Fibroblast of lung (primary cell): ENCODE results near the gene RAP1GAP2. TPM values are rescaled to one million over a fixed set of nuclear protein-coding genes. Genes with fewer than 3 reads are reported as not detected.

Experiments
- DNase-seq, 2 donors: peaks; one replicate each; pipeline versions ENCODE4 v3.0.0 to v3.0.0-alpha.2; 2010; ENCODE audit warnings: low read depth in 2 of 2
- H2AFZ ChIP-seq: 2 replicates; pipeline ENCODE4 v1.5.1; 2012; ENCODE audit warnings: low read length, control low read depth, inconsistent platforms
- H3K27ac ChIP-seq: 2 replicates; pipeline ENCODE4 v1.5.1; 2011; ENCODE audit warnings: low read length, control low read depth; ENCODE audit not compliant: insufficient read depth
- H3K27me3 ChIP-seq: 2 replicates; pipeline ENCODE4 v1.5.1; 2011; ENCODE audit warnings: mild to moderate bottlenecking, low read length; ENCODE audit not compliant: control insufficient read depth, insufficient read depth
- H3K36me3 ChIP-seq: 2 replicates; pipeline ENCODE4 v1.5.1; 2011; ENCODE audit warnings: low read length; ENCODE audit not compliant: control insufficient read depth, insufficient read depth
- H3K4me1 ChIP-seq: 2 replicates; pipeline ENCODE4 v1.5.1; 2011; ENCODE audit warnings: low read length; ENCODE audit not compliant: control insufficient read depth, insufficient read depth; ENCODE audit errors: extremely low read depth
- H3K4me2 ChIP-seq: 2 replicates; pipeline ENCODE4 v1.5.1; 2011; ENCODE audit warnings: low read length, control low read depth; ENCODE audit not compliant: insufficient read depth; ENCODE audit errors: extremely low read depth
- H3K4me3 ChIP-seq, 4 experiments: fragments of 200-600 bp in 1 of 4; sonication (generic) in 1 of 4; replicated peaks in 1 of 4; 2 replicates each; pipeline ENCODE4 v1.5.1; 2011 to 2016; ENCODE audit warnings: low read length in 4 of 4, low read depth in 3 of 4, mild to moderate bottlenecking in 3 of 4, control low read depth in 2 of 4, inconsistent platforms in 1 of 4, mixed read lengths in 1 of 4; ENCODE audit not compliant: insufficient read depth in 1 of 4; ENCODE audit errors: control extremely low read depth in 1 of 4
- H3K79me2 ChIP-seq: 2 replicates; pipeline ENCODE4 v1.5.1; 2012; ENCODE audit warnings: mild to moderate bottlenecking, low read length, inconsistent platforms; ENCODE audit not compliant: control insufficient read depth, insufficient read depth
- H3K9ac ChIP-seq: 2 replicates; pipeline ENCODE4 v1.5.1; 2011; ENCODE audit warnings: mild to moderate bottlenecking, low read length, control low read depth; ENCODE audit not compliant: insufficient read depth
- H3K9me3 ChIP-seq: 2 replicates; pipeline ENCODE4 v1.5.1; 2012; ENCODE audit warnings: low read depth, low read length; ENCODE audit not compliant: control insufficient read depth, insufficient read depth
- H4K20me1 ChIP-seq: 2 replicates; pipeline ENCODE4 v1.5.1; 2011; ENCODE audit warnings: low read length; ENCODE audit not compliant: control insufficient read depth, insufficient read depth; ENCODE audit errors: extremely low read depth
- EZH2 ChIP-seq: IDR thresholded peaks from 2 replicates; pipeline ENCODE4 v1.5.1; 2012; ENCODE audit warnings: low read length, control low read depth, mild to moderate bottlenecking; ENCODE audit errors: missing control alignments
- polyA plus RNA-seq, 2 donors: library from polyadenylated mRNA; depleted of rRNA in 1 of 2; stranded (reverse) in 1 of 2; unstranded in 1 of 2; fragments of >200 nt; gene quantifications; 2 replicates each; pipeline ENCODE4 v1.2.1, GENCODE V29; 2011 to 2012; ENCODE audit warnings: missing spikeins in 1 of 2
- total RNA-seq: library from RNA; depleted of rRNA; stranded (reverse); fragments of >200 nt; gene quantifications from 2 replicates; pipeline ENCODE4 v1.2.1, GENCODE V29; 2014
- TF ChIP-seq, protein P1 (sequence below), 2 donors: IDR thresholded peaks in 1 of 2; conservative IDR thresholded peaks in 1 of 2; 1 replicate in 1 of 2; 2 replicates in 1 of 2; pipeline ENCODE4 v1.5.1; 2011 to 2012; ENCODE audit warnings: low read length in 2 of 2, control low read depth in 1 of 2, inconsistent platforms in 1 of 2, low read depth in 1 of 2, mild to moderate bottlenecking in 1 of 2

RAP1GAP2 gene
- total and polyA plus RNA-seq, 2 donors (not counting 1 experiment from before 2014, with no cell fraction given): 0.33 to 0.99 TPM

GRCh38 chr17:2808367-2809335 is 12.4 kb downstream of the RAP1GAP2 start:
- H3K4me3 ChIP-seq: no peak overlapping the region

DNA sequence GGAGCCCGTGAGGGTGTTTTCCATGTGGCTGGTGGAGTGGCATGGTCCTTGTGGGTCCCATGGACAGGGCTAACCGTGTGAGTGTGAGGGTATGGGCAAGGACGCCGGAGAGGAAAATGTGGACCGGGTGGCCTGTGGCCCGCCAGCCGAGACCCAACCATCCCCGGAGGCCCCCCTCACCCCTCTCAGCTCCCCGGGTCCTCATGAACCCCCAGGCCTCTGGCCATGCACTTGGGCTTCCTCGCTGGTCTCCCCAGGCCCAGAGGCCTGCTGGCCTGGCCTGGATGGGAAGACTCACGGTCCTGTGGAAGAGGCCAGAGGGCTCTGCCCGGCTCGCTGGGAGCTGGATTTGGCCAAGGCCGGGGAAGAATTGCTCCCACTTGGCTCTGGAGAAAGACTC is 13.1 kb downstream of the RAP1GAP2 start:
- Histone ChIP-seq H2AFZ (no peak overlapping the region), H3K27me3 (peaks cover 2% of the 10 kb centered on the region), H4K20me1 (no peaks in the 10 kb centered on the region), H3K9ac (no peak overlapping the region), H3K4me1 (peaks cover 2% of the 10 kb centered on the region), H3K9me3 (no peaks in the 10 kb centered on the region), H3K4me3 (no peak overlapping the region), H3K36me3 (no peaks in the 10 kb centered on the region), H3K4me2 (no peak overlapping the region), H3K79me2 (no peaks in the 10 kb centered on the region), H3K27ac (no peak overlapping the region)
- DNase-seq: no peak
- TF ChIP-seq, protein P1, sequence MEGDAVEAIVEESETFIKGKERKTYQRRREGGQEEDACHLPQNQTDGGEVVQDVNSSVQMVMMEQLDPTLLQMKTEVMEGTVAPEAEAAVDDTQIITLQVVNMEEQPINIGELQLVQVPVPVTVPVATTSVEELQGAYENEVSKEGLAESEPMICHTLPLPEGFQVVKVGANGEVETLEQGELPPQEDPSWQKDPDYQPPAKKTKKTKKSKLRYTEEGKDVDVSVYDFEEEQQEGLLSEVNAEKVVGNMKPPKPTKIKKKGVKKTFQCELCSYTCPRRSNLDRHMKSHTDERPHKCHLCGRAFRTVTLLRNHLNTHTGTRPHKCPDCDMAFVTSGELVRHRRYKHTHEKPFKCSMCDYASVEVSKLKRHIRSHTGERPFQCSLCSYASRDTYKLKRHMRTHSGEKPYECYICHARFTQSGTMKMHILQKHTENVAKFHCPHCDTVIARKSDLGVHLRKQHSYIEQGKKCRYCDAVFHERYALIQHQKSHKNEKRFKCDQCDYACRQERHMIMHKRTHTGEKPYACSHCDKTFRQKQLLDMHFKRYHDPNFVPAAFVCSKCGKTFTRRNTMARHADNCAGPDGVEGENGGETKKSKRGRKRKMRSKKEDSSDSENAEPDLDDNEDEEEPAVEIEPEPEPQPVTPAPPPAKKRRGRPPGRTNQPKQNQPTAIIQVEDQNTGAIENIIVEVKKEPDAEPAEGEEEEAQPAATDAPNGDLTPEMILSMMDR (conservative IDR thresholded peaks at IDR 0.05 in 1 of 2, IDR thresholded peaks at IDR 0.05 in 1 of 2; ENCODE audit: low read depth in 1 of 2, low read length in 2 of 2): no peak
- TF ChIP-seq EZH2: no peak

More at GRCh38 chr17:2808367-2809335, 12.4 kb downstream of the RAP1GAP2 start:
- no peak overlapping the region for H2AFZ ChIP-seq
- no peaks in the 10 kb centered on the region for H3K36me3 ChIP-seq
- no peak overlapping the region for H3K4me2 ChIP-seq
- no peak overlapping the region for H3K27ac ChIP-seq
- DNase-seq: no peak
- peaks cover 2% of the 10 kb centered on the region for H3K4me1 ChIP-seq
- H3K79me2 ChIP-seq: no peaks in the 10 kb centered on the region
- no peak overlapping the region for H3K9ac ChIP-seq
- H4K20me1 ChIP-seq: no peaks in the 10 kb centered on the region
- H3K27me3 ChIP-seq: peaks cover 2% of the 10 kb centered on the region
- H3K9me3 ChIP-seq: no peaks in the 10 kb centered on the region
- TF ChIP-seq, protein P1 (conservative IDR thresholded peaks at IDR 0.05 in 1 of 2, IDR thresholded peaks at IDR 0.05 in 1 of 2; ENCODE audit: low read depth in 1 of 2, low read length in 2 of 2): no peak
- TF ChIP-seq EZH2: no peak

DNA sequence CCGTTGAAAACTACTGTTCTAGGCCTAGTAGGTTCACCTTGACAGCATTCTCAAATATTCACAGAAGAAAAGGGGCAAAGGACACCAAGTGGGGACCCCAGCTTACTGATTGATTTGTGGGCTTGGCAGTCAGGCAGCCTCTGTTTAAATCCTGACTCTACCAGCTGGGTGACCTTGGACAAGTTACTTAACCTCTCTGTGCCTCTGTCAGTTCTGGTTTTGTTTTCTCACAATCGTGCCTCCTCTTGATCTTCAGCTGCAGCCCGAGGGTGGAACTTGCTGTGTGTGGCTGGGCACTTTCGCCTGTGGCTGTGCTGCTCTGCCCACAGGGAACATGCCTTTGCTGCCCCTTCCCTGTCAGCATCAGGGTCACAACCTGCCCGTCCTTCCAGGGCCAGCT is 17.8 kb downstream of the RAP1GAP2 start:
- no peaks in the 10 kb centered on the region for H3K27me3 ChIP-seq
- H3K36me3 ChIP-seq: no peaks in the 10 kb centered on the region
- no peak for DNase-seq
- no peak overlapping the region for H3K4me3 ChIP-seq
- no peak overlapping the region for H3K27ac ChIP-seq
- no peak overlapping the region for H3K4me2 ChIP-seq
- TF ChIP-seq, protein P1 (conservative IDR thresholded peaks at IDR 0.05 in 1 of 2, IDR thresholded peaks at IDR 0.05 in 1 of 2; ENCODE audit: low read depth in 1 of 2, low read length in 2 of 2): no peak
- no peak for TF ChIP-seq EZH2
- H3K4me1 ChIP-seq: peaks cover 2% of the 10 kb centered on the region
- no peak overlapping the region for H2AFZ ChIP-seq
- H3K9me3 ChIP-seq: no peaks in the 10 kb centered on the region
- H4K20me1 ChIP-seq: no peaks in the 10 kb centered on the region
- no peak overlapping the region for H3K9ac ChIP-seq
- H3K79me2 ChIP-seq: no peaks in the 10 kb centered on the region
